Measurements from ENCODE around the gene TMEM184B. TPM values are rescaled to one million over a fixed set of nuclear protein-coding genes. Genes with fewer than 3 reads are reported as not detected.

The TMEM184B gene
- polyA plus RNA-seq, 1 experiment, result 36.8 TPM

DNA sequence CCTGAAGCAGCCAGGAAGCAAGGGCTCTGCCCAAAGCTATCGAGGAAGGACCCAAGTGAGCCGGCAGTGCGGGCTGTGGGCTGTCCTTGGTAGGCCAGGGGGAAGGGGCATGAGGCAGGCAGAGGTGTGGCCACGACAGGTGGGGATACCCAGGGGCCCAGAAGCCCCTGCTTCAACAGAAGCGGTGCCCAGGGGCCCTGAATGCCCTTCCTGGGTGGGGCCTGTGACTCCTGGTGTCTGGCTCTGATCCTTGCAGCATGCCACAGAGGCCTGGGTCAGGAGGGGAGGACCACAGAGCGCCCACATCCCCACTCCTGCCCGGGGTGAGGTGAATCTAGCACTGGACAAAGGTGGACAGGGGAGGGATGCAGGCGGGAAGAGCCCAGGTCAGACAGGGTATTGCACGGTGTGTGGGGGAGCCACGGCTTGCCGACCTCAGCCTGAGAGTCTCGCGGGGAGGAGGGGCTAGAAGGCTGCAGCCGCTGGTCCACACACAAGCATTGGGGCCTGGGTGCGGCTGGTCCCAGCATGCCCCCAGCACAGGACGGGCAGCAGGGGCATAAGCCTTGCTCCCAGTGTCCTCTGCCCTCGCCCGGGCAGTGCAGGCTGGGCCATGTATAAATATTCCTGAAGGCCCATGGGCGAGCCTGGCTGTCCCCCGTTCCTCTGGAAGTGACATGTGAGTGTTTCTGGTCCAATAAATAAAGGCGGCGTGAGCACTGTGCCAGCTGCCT, 52.0 kb downstream of the TMEM184B start:
- ChIA-PET POLR2A (no interaction called here), CTCF (no interaction called here)
- TF ChIP-seq, protein P1, sequence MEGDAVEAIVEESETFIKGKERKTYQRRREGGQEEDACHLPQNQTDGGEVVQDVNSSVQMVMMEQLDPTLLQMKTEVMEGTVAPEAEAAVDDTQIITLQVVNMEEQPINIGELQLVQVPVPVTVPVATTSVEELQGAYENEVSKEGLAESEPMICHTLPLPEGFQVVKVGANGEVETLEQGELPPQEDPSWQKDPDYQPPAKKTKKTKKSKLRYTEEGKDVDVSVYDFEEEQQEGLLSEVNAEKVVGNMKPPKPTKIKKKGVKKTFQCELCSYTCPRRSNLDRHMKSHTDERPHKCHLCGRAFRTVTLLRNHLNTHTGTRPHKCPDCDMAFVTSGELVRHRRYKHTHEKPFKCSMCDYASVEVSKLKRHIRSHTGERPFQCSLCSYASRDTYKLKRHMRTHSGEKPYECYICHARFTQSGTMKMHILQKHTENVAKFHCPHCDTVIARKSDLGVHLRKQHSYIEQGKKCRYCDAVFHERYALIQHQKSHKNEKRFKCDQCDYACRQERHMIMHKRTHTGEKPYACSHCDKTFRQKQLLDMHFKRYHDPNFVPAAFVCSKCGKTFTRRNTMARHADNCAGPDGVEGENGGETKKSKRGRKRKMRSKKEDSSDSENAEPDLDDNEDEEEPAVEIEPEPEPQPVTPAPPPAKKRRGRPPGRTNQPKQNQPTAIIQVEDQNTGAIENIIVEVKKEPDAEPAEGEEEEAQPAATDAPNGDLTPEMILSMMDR (IDR thresholded peaks at IDR 0.05; ENCODE audit: low read depth, low read length), result no peak
- peak overlapping the region; percentile 11 for H3K27ac ChIP-seq (ENCODE audit: low read depth, low read length)
- no peak for DNase-seq (ENCODE audit: low read depth, low spot score)
- H3K4me3 ChIP-seq (ENCODE audit: low read depth, low read length), result no peak overlapping the region
- no peaks in the 10 kb centered on the region for H3K27me3 ChIP-seq (ENCODE audit: control insufficient read depth, insufficient read depth, low read length)
- H3K9me3 ChIP-seq (ENCODE audit: control insufficient read depth, insufficient read depth, low read length), result no peaks in the 10 kb centered on the region; the same call in 1 of the 2 replicates

DNA sequence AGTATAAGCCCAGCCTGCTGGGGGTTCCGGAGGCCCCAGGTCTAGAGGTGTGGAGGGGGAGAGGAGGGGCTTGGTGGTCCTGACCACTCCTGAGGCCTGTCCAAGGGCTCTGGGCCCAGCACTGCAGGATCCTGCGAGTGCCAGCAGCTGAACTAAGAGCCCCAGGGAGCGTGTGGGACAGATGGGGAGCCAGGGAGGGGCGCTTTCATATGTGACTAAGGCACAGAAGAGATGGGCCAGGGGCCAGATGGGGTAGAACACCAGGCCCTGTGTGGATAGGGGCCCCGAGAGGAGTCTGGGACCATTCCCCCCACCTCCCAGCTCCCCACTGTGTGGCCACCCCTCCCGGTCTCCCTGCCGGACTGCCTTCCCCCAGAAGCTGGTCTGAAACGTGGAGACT, 52.6 kb downstream of the TMEM184B start:
- peak overlapping the region; percentile 11 for H3K27ac ChIP-seq (ENCODE audit: low read depth, low read length)
- no peak for DNase-seq (ENCODE audit: low read depth, low spot score)
- ChIA-PET POLR2A (no interaction called here), CTCF (no interaction called here)
- H3K4me3 ChIP-seq (ENCODE audit: low read depth, low read length), result no peak overlapping the region
- TF ChIP-seq, protein P1 (IDR thresholded peaks at IDR 0.05; ENCODE audit: low read depth, low read length), result no peak
- H3K27me3 ChIP-seq (ENCODE audit: control insufficient read depth, insufficient read depth, low read length), result no peaks in the 10 kb centered on the region
- no peaks in the 10 kb centered on the region; the same call in 1 of the 2 replicates for H3K9me3 ChIP-seq (ENCODE audit: control insufficient read depth, insufficient read depth, low read length)

DNA sequence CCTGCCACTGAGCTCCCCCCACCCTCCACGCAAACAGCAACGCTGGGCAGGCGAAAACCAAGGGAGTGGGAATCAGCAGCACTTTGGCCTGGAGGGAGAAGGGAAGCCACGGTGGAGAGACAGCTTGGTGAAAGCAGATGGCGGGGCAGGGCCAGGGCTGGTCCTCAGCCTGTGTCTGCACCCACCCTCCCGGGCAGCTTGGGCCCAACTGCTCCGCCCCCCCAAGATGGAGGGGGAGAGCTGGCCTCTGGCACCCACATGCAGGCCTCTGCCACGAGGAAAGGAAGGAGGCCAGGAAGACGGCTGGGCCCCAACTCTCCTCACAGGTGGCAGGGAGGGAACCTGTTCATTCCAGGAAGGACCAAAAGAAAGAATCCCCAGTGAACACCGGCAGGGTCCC, 53.2 kb downstream of the TMEM184B start:
- CTCF ChIA-PET, result no interaction called here
- POLR2A ChIA-PET, result interaction anchor here (2.5 kb wide), 1 partner anchor 18 kb away, joined by 12 read pairs; the partner anchor contains the start of gene MAFF

DNA sequence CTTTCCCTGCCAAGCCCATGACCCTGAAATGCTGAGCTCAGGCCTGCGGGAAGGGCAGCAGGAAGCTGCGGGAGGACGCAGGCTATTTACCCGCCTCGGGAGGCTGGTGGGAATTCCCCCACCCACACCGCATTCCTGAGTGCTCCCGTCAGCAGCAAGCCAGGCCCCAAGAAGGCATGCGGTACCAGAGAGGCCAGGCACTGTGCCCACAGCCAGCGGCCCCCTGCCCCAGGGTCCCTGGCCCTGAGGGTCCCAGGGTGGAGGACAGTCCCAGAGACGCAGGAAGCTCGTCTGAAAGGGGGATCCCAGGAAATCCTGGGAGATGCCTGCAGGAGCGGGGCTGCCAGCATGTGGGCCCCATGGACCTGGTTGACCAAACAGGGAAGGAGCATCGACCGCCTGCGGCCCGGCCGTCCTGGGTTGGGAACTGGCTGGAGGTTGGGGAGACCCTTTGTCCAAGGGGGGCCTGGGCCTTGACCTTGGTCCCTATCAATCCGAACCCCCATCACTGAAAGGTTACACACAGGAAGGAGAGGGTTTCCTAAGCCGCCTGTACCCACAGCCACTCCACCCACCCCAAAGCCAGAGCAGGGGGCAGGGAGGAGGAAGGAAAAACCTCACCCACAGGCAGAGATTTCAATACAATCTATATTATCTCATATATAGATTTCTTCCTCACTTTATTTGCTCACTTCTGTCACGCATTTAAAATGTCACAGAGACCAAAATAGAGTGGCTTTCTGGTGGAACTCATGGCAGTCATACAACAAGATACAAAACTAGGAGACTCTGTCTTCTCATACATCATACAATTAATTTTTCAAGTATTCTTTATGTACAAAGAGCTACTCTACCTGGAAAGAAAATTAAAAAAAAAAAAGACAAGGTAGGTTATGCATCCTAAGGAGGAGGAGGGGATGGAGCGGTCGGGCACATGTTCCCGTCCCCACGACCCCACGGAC, 53.9 kb downstream of the TMEM184B start:
- Histone ChIP-seq H3K9me3 (ENCODE audit: control insufficient read depth, insufficient read depth, low read length) (peaks cover 4% of the 10 kb centered on the region; the same call in 1 of the 2 replicates), H3K27ac (ENCODE audit: low read depth, low read length) (peak overlapping the region; percentile 98), H3K4me3 (ENCODE audit: low read depth, low read length) (no peak overlapping the region), H3K27me3 (ENCODE audit: control insufficient read depth, insufficient read depth, low read length) (no peaks in the 10 kb centered on the region)
- peak; percentile 91 for DNase-seq (ENCODE audit: low read depth, low spot score)
- POLR2A ChIA-PET, result interaction anchor here (1.0 to 2.5 kb wide), 3 partner anchors 10 to 17 kb away, joined by 3 to 12 read pairs (median 7); partner anchors contain the start of gene MAFF
- CTCF ChIA-PET, result interaction anchor here (0.9 kb wide), 1 partner anchor 13 kb away, joined by 3 read pairs; no protein-coding TSS in a partner anchor
- TF ChIP-seq, protein P1 (IDR thresholded peaks at IDR 0.05; ENCODE audit: low read depth, low read length), result no peak

More for the DNA sequence above, 53.2 kb downstream of the TMEM184B start:
- DNase-seq (ENCODE audit: low read depth, low spot score), result no peak
- Histone ChIP-seq H3K9me3 (ENCODE audit: control insufficient read depth, insufficient read depth, low read length) (no peaks in the 10 kb centered on the region; the same call in 1 of the 2 replicates), H3K27me3 (ENCODE audit: control insufficient read depth, insufficient read depth, low read length) (no peaks in the 10 kb centered on the region), H3K27ac (ENCODE audit: low read depth, low read length) (peak overlapping the region; percentile 68), H3K4me3 (ENCODE audit: low read depth, low read length) (no peak overlapping the region)
- TF ChIP-seq, protein P1 (IDR thresholded peaks at IDR 0.05; ENCODE audit: low read depth, low read length), result no peak
